ENCODE data around the gene TMEM39A. TPM values are rescaled to one million over a fixed set of nuclear protein-coding genes. Genes with fewer than 3 reads are reported as not detected.

Gene TMEM39A
- total and polyA plus RNA-seq, 10 of the 15 experiments (the other 5 are each of a cell fraction or from before 2014, with no cell fraction given), result 10.8 to 44.7 (median 33.2) TPM

DNA sequence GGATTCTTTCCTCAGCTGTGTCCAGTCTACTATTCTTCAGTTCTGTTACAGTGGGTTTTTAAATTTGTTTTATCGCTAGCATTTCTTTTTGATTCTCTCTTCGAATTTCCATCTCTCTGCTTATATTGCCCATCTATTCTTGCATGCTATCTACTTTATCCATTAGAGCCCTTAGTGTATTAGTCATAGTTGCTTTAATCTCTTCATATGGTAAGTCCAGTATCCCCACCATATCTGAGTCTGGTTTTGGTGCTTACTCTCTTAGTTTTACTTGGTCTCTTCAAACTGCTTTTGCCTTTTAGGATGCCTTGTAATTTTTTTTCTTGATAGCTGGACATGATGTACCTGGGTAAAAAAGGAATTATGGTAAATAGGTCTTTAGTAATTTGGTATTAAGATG, 44.0 kb upstream of the TMEM39A start:
- Histone ChIP-seq H2AFZ (ENCODE audit: control insufficient read depth, low read depth, low read length) (no peak overlapping the region), H3K4me2 (ENCODE audit: control insufficient read depth, insufficient read depth) (no peak overlapping the region), H3K27ac (ENCODE audit: control insufficient read depth, insufficient read depth) (no peak overlapping the region), H3K4me1 (ENCODE audit: control insufficient read depth, insufficient read depth, low read length) (peaks cover 13% of the 10 kb centered on the region), H3K9ac (ENCODE audit: control insufficient read depth, insufficient read depth, low read length) (no peak overlapping the region), H3K9me3 (replicated peaks; ENCODE audit: control insufficient read depth, insufficient read depth, low read length) (no peaks in the 10 kb centered on the region; the same call in 2 of the 3 replicates), H3K36me3 (ENCODE audit: control insufficient read depth in 2 of 2, insufficient read depth in 2 of 2, low read length in 1 of 2) (peaks cover 0 to 11% of the 10 kb centered on the region in 2 experiments; a peak in 1 of 4 replicates), H3K79me2 (ENCODE audit: control insufficient read depth, insufficient read depth, low read length) (peaks cover 3% of the 10 kb centered on the region), H3K4me3 (no peak overlapping the region), H3K27me3 (replicated peaks in 1 of 2; ENCODE audit: control insufficient read depth in 2 of 2, insufficient read depth in 2 of 2, low read length in 1 of 2) (no peaks in the 10 kb centered on the region), H4K20me1 (ENCODE audit: control insufficient read depth, insufficient read depth) (no peaks in the 10 kb centered on the region)
- POLR2A ChIA-PET, result interaction anchor here (0.8 to 3.3 kb wide), 3 partner anchors 8 to 11 kb away, joined by 3 to 19 read pairs (median 3); partner anchors contain the start of gene TIMMDC1
- no peak for DNase-seq (ENCODE audit: low read depth, low spot score)
- intact Hi-C loops (cut with micrococcal nuclease; ENCODE audit: unreplicated experiment) (no loop called here), in situ Hi-C loops (cut with MboI) (no loop called here)
- CTCF ChIA-PET, result interaction anchor here (1.4 to 1.6 kb wide), 3 partner anchors 17 to 34 kb away, joined by 3 read pairs; no protein-coding TSS in a partner anchor
- WGBS (ENCODE audit: insufficient coverage, insufficient replicate concordance, low lambda C conversion rate, missing lambda C conversion rate), result 100% methylated on average over 2 of the region's 2 CpGs
- RAD21 ChIA-PET (ENCODE audit: unreplicated experiment), result interaction anchor here (0.8 to 1.2 kb wide), 4 partner anchors 30 to 165 kb away, joined by 3 read pairs; partner anchors contain the start of gene TMEM39A
- SMC1A ChIA-PET (ENCODE audit: uncharacterized antibody, unreplicated experiment), result interaction anchor here (0.7 to 2.4 kb wide), 9 partner anchors 8 to 173 kb away, joined by 3 to 10 read pairs (median 4); partner anchors contain the start of gene TIMMDC1
- ATAC-seq, result peak; percentile 55
- FAIRE-seq, result no peak
- BruUV-seq (replicated peaks), result no TSS peak
- TF ChIP-seq CREM (IDR thresholded peaks at IDR 0.05; ENCODE audit: low read depth) (no peak), RB1 (IDR thresholded peaks at IDR 0.05; ENCODE audit: borderline replicate concordance) (no peak), RAD51 (IDR thresholded peaks at IDR 0.05) (no peak), TAF1 (IDR thresholded peaks at IDR 0.05; ENCODE audit: borderline replicate concordance, low read depth, low read length) (no peak), NRF1 (conservative IDR thresholded peaks at IDR 0.05; ENCODE audit: low read depth, low read length) (no peak), HDGF (IDR thresholded peaks at IDR 0.05) (no peak)
- TF ChIP-seq, protein P1, sequence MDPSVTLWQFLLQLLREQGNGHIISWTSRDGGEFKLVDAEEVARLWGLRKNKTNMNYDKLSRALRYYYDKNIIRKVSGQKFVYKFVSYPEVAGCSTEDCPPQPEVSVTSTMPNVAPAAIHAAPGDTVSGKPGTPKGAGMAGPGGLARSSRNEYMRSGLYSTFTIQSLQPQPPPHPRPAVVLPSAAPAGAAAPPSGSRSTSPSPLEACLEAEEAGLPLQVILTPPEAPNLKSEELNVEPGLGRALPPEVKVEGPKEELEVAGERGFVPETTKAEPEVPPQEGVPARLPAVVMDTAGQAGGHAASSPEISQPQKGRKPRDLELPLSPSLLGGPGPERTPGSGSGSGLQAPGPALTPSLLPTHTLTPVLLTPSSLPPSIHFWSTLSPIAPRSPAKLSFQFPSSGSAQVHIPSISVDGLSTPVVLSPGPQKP (IDR thresholded peaks at IDR 0.05; ENCODE audit: low read depth, low read length), result no peak
- TF ChIP-seq, protein P2, sequence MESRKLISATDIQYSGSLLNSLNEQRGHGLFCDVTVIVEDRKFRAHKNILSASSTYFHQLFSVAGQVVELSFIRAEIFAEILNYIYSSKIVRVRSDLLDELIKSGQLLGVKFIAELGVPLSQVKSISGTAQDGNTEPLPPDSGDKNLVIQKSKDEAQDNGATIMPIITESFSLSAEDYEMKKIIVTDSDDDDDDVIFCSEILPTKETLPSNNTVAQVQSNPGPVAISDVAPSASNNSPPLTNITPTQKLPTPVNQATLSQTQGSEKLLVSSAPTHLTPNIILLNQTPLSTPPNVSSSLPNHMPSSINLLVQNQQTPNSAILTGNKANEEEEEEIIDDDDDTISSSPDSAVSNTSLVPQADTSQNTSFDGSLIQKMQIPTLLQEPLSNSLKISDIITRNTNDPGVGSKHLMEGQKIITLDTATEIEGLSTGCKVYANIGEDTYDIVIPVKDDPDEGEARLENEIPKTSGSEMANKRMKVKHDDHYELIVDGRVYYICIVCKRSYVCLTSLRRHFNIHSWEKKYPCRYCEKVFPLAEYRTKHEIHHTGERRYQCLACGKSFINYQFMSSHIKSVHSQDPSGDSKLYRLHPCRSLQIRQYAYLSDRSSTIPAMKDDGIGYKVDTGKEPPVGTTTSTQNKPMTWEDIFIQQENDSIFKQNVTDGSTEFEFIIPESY (IDR thresholded peaks at IDR 0.05), result no peak
- TF ChIP-seq, protein P3, sequence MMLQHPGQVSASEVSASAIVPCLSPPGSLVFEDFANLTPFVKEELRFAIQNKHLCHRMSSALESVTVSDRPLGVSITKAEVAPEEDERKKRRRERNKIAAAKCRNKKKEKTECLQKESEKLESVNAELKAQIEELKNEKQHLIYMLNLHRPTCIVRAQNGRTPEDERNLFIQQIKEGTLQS (IDR thresholded peaks at IDR 0.05; ENCODE audit: borderline replicate concordance, extremely low read depth, low read depth, low read length), result no peak
- TF ChIP-seq, protein P4, sequence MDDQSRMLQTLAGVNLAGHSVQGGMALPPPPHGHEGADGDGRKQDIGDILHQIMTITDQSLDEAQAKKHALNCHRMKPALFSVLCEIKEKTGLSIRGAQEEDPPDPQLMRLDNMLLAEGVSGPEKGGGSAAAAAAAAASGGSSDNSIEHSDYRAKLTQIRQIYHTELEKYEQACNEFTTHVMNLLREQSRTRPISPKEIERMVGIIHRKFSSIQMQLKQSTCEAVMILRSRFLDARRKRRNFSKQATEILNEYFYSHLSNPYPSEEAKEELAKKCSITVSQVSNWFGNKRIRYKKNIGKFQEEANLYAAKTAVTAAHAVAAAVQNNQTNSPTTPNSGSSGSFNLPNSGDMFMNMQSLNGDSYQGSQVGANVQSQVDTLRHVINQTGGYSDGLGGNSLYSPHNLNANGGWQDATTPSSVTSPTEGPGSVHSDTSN (IDR thresholded peaks at IDR 0.05; ENCODE audit: insufficient replicate concordance, low read depth, low read length), result no peak

All from GM12878 (cell line).